ENCODE measurements around the gene ZNF227.
"Not testable (repeated sequence)": the region's sequence is repeated elsewhere in the genome, so short reads cannot be mapped to it uniquely, and the experiment has no call there.

Gene ZNF227

DNA sequence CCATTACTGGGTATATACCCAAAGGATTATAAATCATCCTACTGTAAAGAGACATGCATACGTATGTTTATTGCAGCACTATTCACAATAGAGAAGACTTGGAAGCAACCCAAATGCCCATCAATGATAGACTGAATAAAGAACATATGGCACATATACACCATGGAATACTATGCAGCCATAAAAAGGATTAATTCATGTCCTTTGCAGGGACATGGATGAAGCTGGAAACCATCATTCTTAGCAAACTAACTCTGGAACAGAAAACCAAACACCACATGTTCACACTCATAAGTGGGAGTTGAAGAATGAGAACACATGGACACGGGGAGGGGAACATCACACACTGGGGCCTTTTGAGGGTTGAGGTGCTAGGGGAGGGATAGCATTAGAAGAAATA lies 41.1 kb downstream of the ZNF227 start:
- not testable (repeated sequence) for DNase-seq

DNA sequence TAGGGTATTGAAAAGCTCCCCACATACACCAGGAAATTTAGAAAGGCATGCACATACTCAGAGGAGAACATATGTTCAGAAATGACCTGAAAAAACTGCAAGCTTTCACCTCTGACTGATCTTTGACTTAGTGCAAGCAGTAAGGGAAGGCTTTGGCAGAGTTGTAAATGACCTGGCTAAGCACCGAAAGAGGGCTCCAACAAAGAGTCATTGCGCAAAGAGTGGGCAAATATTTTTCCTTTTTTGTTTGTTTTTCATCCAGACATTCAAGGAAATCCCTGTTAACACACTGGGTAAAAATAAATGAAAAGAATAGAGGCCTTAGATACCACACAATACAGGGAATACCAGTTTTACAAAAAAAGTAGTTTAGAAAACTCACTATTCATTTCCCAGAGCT lies 42.2 kb downstream of the ZNF227 start:
- DNase-seq = no peak

DNA sequence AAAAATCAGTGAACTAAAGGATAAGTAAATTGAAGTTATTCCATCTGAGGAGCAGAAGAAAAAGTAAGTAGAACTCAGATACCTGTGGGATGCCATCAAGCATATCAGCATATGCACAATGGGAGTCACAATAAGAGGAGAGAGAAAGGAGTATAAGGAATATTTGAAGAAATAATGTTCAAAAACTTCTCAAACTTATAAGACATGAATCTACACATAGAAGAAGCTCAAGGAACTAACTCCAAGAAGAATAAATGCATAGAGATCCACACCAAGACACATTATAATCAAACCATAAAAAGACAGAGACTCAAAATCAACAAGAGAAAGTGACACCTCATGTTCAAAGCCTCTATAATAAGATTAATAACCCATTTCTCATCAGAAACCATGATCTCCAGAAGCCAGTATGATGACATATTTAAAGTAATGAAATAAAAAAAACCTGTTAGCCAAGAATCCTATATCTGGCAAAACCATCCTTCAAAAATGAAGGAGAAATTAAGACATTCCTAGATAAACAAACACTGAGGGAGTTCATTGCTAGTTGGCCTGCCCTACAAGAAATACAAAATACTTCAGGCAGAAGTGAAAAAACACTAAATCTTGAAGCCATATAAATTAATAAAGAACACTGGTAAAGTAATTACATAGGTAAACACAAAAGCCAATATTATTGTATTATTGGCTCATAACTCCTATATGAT lies 43.5 kb downstream of the ZNF227 start:
- no peak for DNase-seq

DNA sequence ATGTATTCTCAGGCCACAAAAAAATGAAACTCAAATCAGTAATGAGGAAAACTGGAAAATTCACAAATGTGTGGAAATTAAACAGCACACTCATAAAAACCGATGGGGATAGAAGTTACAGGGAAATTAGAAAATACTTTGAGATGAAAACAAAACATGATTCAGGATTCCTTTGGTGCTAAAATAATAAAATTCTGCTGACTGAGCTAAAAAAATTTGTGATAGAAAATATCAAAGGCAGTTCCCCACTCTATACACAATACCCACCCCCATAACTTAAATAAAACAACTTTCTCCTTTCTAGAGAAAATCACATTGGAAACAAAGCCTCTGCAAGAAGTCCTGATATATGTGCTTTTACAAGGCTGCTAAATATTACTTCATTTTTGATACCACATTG lies 45.8 kb downstream of the ZNF227 start:
- no peak for DNase-seq

DNA sequence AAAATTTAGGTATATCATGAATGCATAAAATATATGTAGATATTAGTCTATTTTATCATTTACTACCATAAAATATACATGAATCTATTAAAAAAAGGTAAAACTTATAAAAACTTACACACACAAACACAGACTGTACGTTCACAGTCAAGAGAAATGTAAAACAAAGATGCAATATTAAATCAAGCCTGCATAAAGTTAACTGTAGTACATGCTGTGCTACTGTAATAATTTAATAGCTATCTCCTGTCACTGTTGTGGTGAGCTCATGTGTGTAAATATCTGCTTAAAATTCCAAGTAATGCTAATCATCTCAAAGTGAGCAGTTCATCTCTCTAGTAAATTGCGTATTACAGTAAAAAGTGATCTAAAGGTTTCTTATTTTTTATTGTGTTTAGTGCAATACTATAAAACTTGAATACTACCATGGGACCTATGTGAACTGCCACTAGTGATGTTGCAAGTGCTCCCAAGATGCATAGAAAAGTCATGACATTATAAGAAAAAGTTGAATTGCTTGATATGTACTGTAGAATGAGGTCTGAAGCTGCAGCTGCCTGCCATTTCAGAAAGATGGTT lies 46.6 kb downstream of the ZNF227 start:
- DNase-seq = no peak

DNA sequence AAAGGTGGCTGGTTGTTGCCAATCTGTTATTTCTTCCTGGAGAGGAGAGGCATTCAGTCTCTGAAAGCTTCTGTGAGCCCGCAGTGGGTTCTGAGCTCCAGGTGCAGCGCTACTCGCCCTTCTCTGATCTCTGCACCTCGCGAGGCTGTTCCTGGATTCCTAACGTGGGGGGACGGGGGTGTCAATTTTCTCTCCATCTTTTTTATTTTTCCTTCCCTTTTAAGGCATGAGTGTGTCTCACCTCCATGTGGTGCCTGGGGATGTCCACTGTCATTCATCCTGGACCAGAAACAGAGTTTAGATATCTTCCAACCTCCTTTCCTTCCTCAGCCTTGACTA lies 48.0 kb downstream of the ZNF227 start:
- no peak for DNase-seq

DNA sequence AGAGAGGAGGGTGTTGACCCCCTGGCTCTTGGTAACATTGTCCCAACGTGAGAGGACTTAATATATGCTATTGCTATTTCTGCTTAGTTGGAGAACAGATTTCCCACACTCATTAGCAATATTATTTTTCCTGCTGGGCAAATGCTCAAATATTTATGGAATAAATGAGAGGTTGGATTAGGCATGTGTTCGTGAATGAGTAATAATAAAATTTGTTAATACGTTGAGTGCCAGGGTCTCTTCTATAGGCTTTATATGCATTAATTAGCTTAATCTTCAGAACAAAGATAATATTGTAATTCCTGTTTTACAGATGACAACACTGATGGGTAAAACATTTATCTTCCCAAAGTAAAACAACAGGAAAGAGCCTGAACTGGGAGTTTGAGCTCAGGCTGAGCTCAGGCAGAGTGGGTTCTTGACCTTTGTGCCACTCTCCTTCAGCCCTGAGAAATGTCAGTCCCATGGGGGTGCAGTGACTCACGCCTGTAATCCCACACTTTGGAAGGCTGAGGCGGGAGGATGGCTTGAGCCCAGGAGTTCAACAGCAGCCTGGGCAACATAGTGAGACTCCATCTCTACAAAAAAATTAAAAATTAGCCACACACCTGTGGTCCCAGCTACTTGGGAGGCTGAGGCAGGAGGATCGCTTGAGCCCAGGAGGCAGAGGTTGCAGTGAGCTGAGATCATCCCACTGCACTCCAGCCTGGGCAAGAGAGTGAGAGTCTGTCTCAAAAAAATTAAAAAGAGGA lies 48.5 kb downstream of the ZNF227 start:
- no peak for DNase-seq

DNA sequence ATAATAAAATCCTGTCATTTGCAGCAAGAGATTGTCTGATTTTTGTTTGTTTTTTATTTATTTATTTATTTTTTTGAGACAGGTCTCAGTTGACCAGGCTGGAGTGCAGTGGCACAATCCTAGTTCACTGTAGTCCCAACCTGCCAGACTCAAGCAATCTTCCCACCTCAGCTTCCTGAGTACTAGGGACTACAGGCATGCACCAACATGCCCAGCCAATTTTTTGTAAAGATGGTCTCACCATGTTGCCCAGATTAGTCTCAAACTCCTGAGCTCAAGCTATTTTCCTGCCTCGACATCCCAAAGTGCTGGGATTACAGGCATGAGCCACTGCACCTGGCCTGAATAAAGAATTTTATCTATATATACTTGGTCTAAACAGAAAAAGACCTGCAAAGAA lies 65.0 kb downstream of the ZNF227 start:
- DNase-seq = no peak

DNA sequence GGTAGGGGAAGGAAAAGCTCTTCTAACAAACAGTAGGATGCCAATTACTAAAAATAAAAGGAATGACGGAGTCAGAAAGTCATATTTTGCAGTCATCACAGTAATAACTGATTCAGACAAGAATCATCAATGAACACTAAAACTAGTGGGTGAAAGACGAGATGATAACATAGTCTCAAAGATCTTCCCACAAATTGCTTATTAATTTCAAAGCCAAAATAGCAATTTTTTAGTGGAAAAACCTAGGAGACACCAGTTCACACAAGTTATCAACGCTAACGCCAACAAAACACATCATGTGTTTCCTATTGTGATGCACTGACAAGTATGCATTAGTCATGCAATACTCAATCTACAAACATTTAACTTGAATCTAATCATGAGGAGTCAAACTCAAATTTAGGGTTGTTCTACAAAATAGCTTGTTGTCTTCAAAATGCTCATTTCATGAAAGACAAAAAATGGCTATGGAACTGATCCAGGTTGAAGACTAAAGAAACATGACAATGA lies 65.9 kb downstream of the ZNF227 start:
- no peak for DNase-seq

DNA sequence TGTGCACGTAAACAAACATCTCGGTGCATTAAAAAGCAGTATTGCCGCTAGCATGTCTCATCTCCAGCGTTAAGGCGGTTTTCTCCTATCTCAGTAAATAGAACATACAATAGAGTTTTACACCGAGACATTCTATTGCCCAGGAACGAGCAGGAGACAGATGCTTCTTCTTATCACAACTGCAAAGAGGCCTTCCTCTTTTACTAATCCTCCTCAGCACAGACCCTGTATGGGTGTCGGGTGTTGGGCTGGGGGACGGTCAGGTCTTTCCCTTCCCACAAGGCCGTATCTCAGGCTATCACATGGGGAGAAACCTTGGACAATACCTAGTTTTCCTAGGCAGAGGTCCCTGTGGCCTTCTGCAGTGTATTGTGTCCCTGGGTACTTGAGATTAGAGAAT lies 68.6 kb downstream of the ZNF227 start:
- DNase-seq = no peak

DNA sequence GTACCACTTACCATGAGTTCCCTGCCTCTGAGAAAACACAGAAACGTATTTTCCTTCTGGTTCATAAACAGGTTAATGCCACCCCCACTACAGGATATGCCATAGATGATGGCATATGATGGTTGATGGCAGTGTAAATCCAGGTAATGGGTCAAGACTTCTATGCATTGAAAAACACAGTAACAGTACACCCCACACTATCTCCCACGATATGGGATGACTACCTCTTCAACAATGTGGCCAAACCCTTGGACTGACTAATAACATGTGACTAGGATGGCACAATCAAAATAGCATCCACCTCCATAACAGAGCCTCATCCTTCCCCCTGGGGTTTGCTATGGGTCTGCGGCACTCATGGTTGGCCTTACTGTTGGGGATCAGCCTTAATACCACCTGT lies 70.5 kb downstream of the ZNF227 start:
- DNase-seq = no peak

DNA sequence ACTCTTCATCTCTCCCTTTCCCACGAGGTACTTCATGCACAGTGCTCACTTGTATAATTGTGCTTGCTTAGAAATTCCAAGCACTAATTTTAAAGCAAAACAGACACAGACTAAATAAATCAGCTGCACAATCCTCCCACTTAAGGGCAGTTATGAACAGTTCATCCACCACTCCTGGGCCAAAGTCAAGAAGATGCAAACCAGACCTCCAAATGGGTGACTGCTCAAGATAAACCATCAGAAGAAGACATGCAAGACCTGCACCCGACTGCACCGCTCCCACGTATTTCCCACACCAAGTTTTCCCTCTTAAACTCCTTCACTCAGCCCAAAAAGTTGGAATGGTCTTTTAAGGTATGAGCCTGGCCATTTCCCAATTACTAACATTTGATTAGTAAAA lies 72.6 kb downstream of the ZNF227 start:
- DNase-seq = no peak

All from stimulated activated naive CD4-positive, alpha-beta T cell treated with Interleukin-2 at 50 U/mL for 16 hours (primary cell).